Mesenchymal stem cell (in vitro differentiated cells and primary cell): Measurements from ENCODE around the gene ITGA4.

Experiments used
- DNase-seq: peaks from one replicate; pipeline ENCODE4 v3.0.0-alpha.2; 2013
- H2AFZ ChIP-seq: one replicate; pipeline ENCODE4 v1.6.1; 2013; ENCODE audit warnings: low read depth, mild to moderate bottlenecking, control low read depth, inconsistent platforms, low read length, moderate library complexity
- H2AK5ac ChIP-seq: 2 replicates; pipeline ENCODE4 v1.6.1; 2013; ENCODE audit warnings: low read length, moderate library complexity, mild to moderate bottlenecking, inconsistent platforms; ENCODE audit not compliant: severe bottlenecking
- H2BK120ac ChIP-seq: one replicate; pipeline ENCODE4 v1.6.1; 2013; ENCODE audit warnings: low read depth, mild to moderate bottlenecking, inconsistent platforms, low read length, moderate library complexity
- H2BK12ac ChIP-seq, 2 experiments: one replicate each; pipeline ENCODE4 v1.6.1; 2013; ENCODE audit warnings: inconsistent platforms in 2 of 2, low read length in 2 of 2, mild to moderate bottlenecking in 2 of 2, moderate library complexity in 2 of 2, control low read depth in 1 of 2
- H2BK15ac ChIP-seq: one replicate; pipeline ENCODE4 v1.6.1; 2013; ENCODE audit warnings: mild to moderate bottlenecking, low read depth, inconsistent platforms; ENCODE audit not compliant: poor library complexity, severe bottlenecking
- H2BK5ac ChIP-seq: 2 replicates; pipeline ENCODE4 v1.6.1; 2013; ENCODE audit warnings: low read depth, mild to moderate bottlenecking, low read length, control low read depth, inconsistent platforms; ENCODE audit not compliant: poor library complexity, severe bottlenecking
- H3K14ac ChIP-seq, 2 experiments: one replicate each; pipeline ENCODE4 v1.6.1; 2013; ENCODE audit warnings: inconsistent platforms in 2 of 2, low read length in 2 of 2, control low read depth in 1 of 2, mild to moderate bottlenecking in 1 of 2, moderate library complexity in 1 of 2
- H3K18ac ChIP-seq, 2 experiments: one replicate each; pipeline ENCODE4 v1.6.1; 2013; ENCODE audit warnings: inconsistent platforms in 2 of 2, low read length in 2 of 2, control low read depth in 1 of 2, low read depth in 1 of 2, mild to moderate bottlenecking in 1 of 2
- H3K23ac ChIP-seq, 2 experiments: one replicate each; pipeline ENCODE4 v1.6.1; 2013; ENCODE audit warnings: inconsistent platforms in 2 of 2, low read length in 2 of 2, mild to moderate bottlenecking in 2 of 2, moderate library complexity in 2 of 2, control low read depth in 1 of 2
- H3K27ac ChIP-seq: 2 replicates; pipeline ENCODE4 v1.5.1; 2013; ENCODE audit warnings: mild to moderate bottlenecking, moderate library complexity, low read length, control low read depth, inconsistent platforms; ENCODE audit not compliant: poor library complexity, severe bottlenecking
- H3K27me3 ChIP-seq, 2 experiments: 2 replicates each; pipeline versions ENCODE4 v1.6.1 to v1.7.0; 2013; ENCODE audit warnings: low read length in 2 of 2, mild to moderate bottlenecking in 2 of 2, moderate library complexity in 2 of 2, control low read depth in 1 of 2, inconsistent platforms in 1 of 2; ENCODE audit not compliant: control insufficient read depth in 1 of 2, insufficient read depth in 1 of 2
- H3K36me3 ChIP-seq, 2 experiments: 2 replicates each; pipeline versions ENCODE4 v1.6.1 to v1.7.0; 2013; ENCODE audit warnings: low read length in 2 of 2, control low read depth in 1 of 2, inconsistent platforms in 1 of 2, low read depth in 1 of 2, mild to moderate bottlenecking in 1 of 2; ENCODE audit not compliant: insufficient read depth in 2 of 2, control insufficient read depth in 1 of 2
- H3K4ac ChIP-seq, 2 experiments: one replicate each; pipeline ENCODE4 v1.6.1; 2013; ENCODE audit warnings: inconsistent platforms in 2 of 2, low read length in 2 of 2, mild to moderate bottlenecking in 2 of 2, moderate library complexity in 2 of 2, control low read depth in 1 of 2, low read depth in 1 of 2
- H3K4me1 ChIP-seq: 2 replicates; pipeline ENCODE4 v1.6.1; 2013; ENCODE audit warnings: low read depth, low read length, control low read depth; ENCODE audit not compliant: control insufficient read depth, insufficient read depth
- H3K4me2 ChIP-seq: 2 replicates; pipeline ENCODE4 v1.6.1; 2013; ENCODE audit warnings: low read length, mild to moderate bottlenecking, inconsistent platforms; ENCODE audit not compliant: poor library complexity, severe bottlenecking
- H3K4me3 ChIP-seq, 2 experiments: 2 replicates each; pipeline versions ENCODE4 v1.5.1 to v1.7.0; 2013; ENCODE audit warnings: low read length in 2 of 2, mild to moderate bottlenecking in 2 of 2, control low read depth in 1 of 2, low read depth in 1 of 2; ENCODE audit not compliant: insufficient read depth in 1 of 2
- H3K79me1 ChIP-seq: replicated peaks from 2 replicates; pipeline ENCODE4 v1.6.1; 2013; ENCODE audit warnings: mild to moderate bottlenecking, control low read depth, low read length, inconsistent platforms; ENCODE audit not compliant: poor library complexity, severe bottlenecking
- H3K9ac ChIP-seq: 2 replicates; pipeline ENCODE4 v1.7.0; 2013; ENCODE audit warnings: mild to moderate bottlenecking, low read length, moderate library complexity
- H3K9me3 ChIP-seq: 2 replicates; pipeline ENCODE4 v1.7.0; 2013; ENCODE audit warnings: mild to moderate bottlenecking, low read length; ENCODE audit not compliant: control insufficient read depth
- H4K8ac ChIP-seq: one replicate; pipeline ENCODE4 v1.6.1; 2013; ENCODE audit warnings: inconsistent platforms, mild to moderate bottlenecking, low read length, moderate library complexity
- H4K91ac ChIP-seq: one replicate; pipeline ENCODE4 v1.6.1; 2013; ENCODE audit warnings: mild to moderate bottlenecking, low read length, inconsistent platforms
- WGBS: methylation state at CpG from one replicate; pipeline ENCODE4 v1.1.7; 2013; ENCODE audit warnings: mixed read lengths; 5-methylcytosine and 5-hydroxymethylcytosine counted together

Gene ITGA4

GRCh38 chr2:181552808-181553207 is 95.6 kb downstream of the ITGA4 start:
- H3K9me3 ChIP-seq = no peaks in the 10 kb centered on the region
- H3K4me2 ChIP-seq = no peak overlapping the region
- no peak overlapping the region for H3K23ac ChIP-seq

GRCh38 chr2:181553244-181553643 is 96.1 kb downstream of the ITGA4 start:
- H3K36me3 ChIP-seq = no peaks in the 10 kb centered on the region
- DNase-seq = no peak
- no peak overlapping the region for H2BK120ac ChIP-seq
- no peak overlapping the region for H3K27ac ChIP-seq
- H3K9me3 ChIP-seq = no peaks in the 10 kb centered on the region
- peaks cover 1% of the 10 kb centered on the region for H3K4me1 ChIP-seq
- H2AK5ac ChIP-seq = no peak overlapping the region
- H2BK5ac ChIP-seq = no peak overlapping the region
- no peak overlapping the region for H3K4me3 ChIP-seq
- H4K8ac ChIP-seq = no peak overlapping the region
- no peak overlapping the region for H2AFZ ChIP-seq
- no peak overlapping the region for H2BK12ac ChIP-seq
- no peak overlapping the region for H3K4ac ChIP-seq
- no CpG with 5 or more reads among the region's 2 CpGs for WGBS
- H3K27me3 ChIP-seq = no peaks in the 10 kb centered on the region
- no peak overlapping the region for H2BK15ac ChIP-seq
- no peak overlapping the region for H3K14ac ChIP-seq
- H3K18ac ChIP-seq = no peak overlapping the region
- no peak overlapping the region for H3K23ac ChIP-seq
- no peak overlapping the region for H4K91ac ChIP-seq
- H3K4me2 ChIP-seq = no peak overlapping the region
- no peak overlapping the region for H3K9ac ChIP-seq
- H3K79me1 ChIP-seq = no peaks in the 10 kb centered on the region

More at GRCh38 chr2:181552808-181553207, 95.6 kb downstream of the ITGA4 start:
- DNase-seq = no peak
- no peak overlapping the region for H4K91ac ChIP-seq
- no peak overlapping the region for H3K9ac ChIP-seq
- H3K4ac ChIP-seq = no peak overlapping the region
- no peak overlapping the region for H3K14ac ChIP-seq
- no peaks in the 10 kb centered on the region for H3K79me1 ChIP-seq
- no peak overlapping the region for H2BK5ac ChIP-seq
- no peak overlapping the region for H2AK5ac ChIP-seq
- H2AFZ ChIP-seq = no peak overlapping the region
- no peak overlapping the region for H3K4me3 ChIP-seq
- no peak overlapping the region for H2BK15ac ChIP-seq
- WGBS = 79% methylated on average over 1 of the region's 1 CpG
- no peak overlapping the region for H4K8ac ChIP-seq
- no peak overlapping the region for H3K18ac ChIP-seq
- H2BK120ac ChIP-seq = no peak overlapping the region
- no peak overlapping the region for H2BK12ac ChIP-seq
- no peaks in the 10 kb centered on the region for H3K27me3 ChIP-seq
- no peak overlapping the region for H3K27ac ChIP-seq
- peaks cover 1% of the 10 kb centered on the region for H3K4me1 ChIP-seq
- H3K36me3 ChIP-seq = no peaks in the 10 kb centered on the region

- H3K4me2 ChIP-seq = no peak overlapping the region
- H3K23ac ChIP-seq = no peak overlapping the region
- no peak overlapping the region for H3K27ac ChIP-seq
- no peak overlapping the region for H3K18ac ChIP-seq
- H3K4me3 ChIP-seq = no peak overlapping the region
- no peak overlapping the region for H3K14ac ChIP-seq
- no peaks in the 10 kb centered on the region for H3K36me3 ChIP-seq
- H4K91ac ChIP-seq = no peak overlapping the region
- no peak overlapping the region for H2BK5ac ChIP-seq
- H3K27me3 ChIP-seq = no peaks in the 10 kb centered on the region
- no peak overlapping the region for H4K8ac ChIP-seq
- no peaks in the 10 kb centered on the region for H3K9me3 ChIP-seq
- H3K79me1 ChIP-seq = no peaks in the 10 kb centered on the region
- no peak overlapping the region for H2BK12ac ChIP-seq
- H2AFZ ChIP-seq = no peak overlapping the region
- 100% methylated on average over 1 of the region's 2 CpGs for WGBS
- no peak for DNase-seq
- no peak overlapping the region for H2BK120ac ChIP-seq
- H3K4me1 ChIP-seq = peaks cover 1% of the 10 kb centered on the region
- no peak overlapping the region for H2AK5ac ChIP-seq
- H2BK15ac ChIP-seq = no peak overlapping the region
- H3K4ac ChIP-seq = no peak overlapping the region
- H3K9ac ChIP-seq = no peak overlapping the region
These were observed 97.1 kb downstream of the ITGA4 start for GRCh38 chr2:181554061-181554830.

DNA sequence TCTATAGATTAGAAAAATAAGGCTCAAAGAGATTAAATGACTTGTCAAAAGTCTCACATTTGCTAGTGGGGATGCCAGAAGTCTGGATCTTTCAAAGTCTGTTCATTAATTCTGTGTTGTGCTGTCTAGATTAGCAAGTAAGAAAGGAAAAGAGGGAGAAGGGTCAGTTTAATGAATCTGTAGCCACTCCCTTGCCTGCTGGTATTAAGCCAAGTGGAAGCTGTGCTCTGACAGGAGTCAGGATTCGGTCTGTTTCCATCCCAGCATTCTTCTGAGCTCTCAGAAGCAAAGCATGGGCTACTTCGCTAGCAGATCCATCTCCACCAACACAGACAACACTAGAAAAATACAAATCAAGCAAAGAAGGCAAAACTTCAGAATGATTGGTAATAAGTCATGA is 101.2 kb downstream of the ITGA4 start:
- no peak overlapping the region for H3K4me3 ChIP-seq
- no peak overlapping the region for H2BK5ac ChIP-seq
- H3K14ac ChIP-seq = no peak overlapping the region
- no peak overlapping the region for H3K18ac ChIP-seq
- no peak overlapping the region for H3K23ac ChIP-seq
- H3K79me1 ChIP-seq = no peaks in the 10 kb centered on the region
- no peak overlapping the region for H2BK12ac ChIP-seq
- no peak overlapping the region for H2BK15ac ChIP-seq
- H3K9ac ChIP-seq = no peak overlapping the region
- H3K27ac ChIP-seq = no peak overlapping the region
- no peak for DNase-seq
- no peaks in the 10 kb centered on the region for H3K4me1 ChIP-seq
- no CpG with 5 or more reads among the region's 2 CpGs for WGBS
- no peak overlapping the region for H4K8ac ChIP-seq
- H3K4me2 ChIP-seq = no peak overlapping the region
- no peak overlapping the region for H2AK5ac ChIP-seq
- H3K36me3 ChIP-seq = no peaks in the 10 kb centered on the region
- no peak overlapping the region for H3K4ac ChIP-seq
- H3K27me3 ChIP-seq = no peaks in the 10 kb centered on the region
- no peak overlapping the region for H2BK120ac ChIP-seq
- no peak overlapping the region for H4K91ac ChIP-seq
- H3K9me3 ChIP-seq = no peaks in the 10 kb centered on the region
- H2AFZ ChIP-seq = no peak overlapping the region
